HG03139 (cell line): ENCODE data around the gene ULK3.

Experiments used
- ATAC-seq: cut with Tn5 transposase; IDR thresholded peaks from one replicate; pipeline ENCODE4 v1.9.1; 2021; ENCODE audit not compliant: unreplicated experiment

Gene ULK3

GRCh38 chr15:74824976-74825375 is 18.0 kb downstream of the ULK3 start:
- no peak for ATAC-seq

- no peak for ATAC-seq
Observed at GRCh38 chr15:74823324-74823723, 19.6 kb downstream of the ULK3 start.

- ATAC-seq: no peak
Observed at GRCh38 chr15:74822233-74822632, 20.7 kb downstream of the ULK3 start.

- ATAC-seq: no peak
Observed at GRCh38 chr15:74821790-74822158, 21.2 kb downstream of the ULK3 start.

GRCh38 chr15:74821091-74821789 is 21.7 kb downstream of the ULK3 start:
- ATAC-seq: peak; percentile 65

GRCh38 chr15:74820056-74820455 is 22.9 kb downstream of the ULK3 start:
- no peak for ATAC-seq

GRCh38 chr15:74817370-74817737 is 25.6 kb downstream of the ULK3 start:
- no peak for ATAC-seq

- ATAC-seq: no peak
Observed at GRCh38 chr15:74816624-74817369, 26.2 kb downstream of the ULK3 start.

GRCh38 chr15:74815961-74816360 is 27.0 kb downstream of the ULK3 start:
- no peak for ATAC-seq

GRCh38 chr15:74815121-74815934 is 27.6 kb downstream of the ULK3 start:
- no peak for ATAC-seq

- no peak for ATAC-seq
Observed at GRCh38 chr15:74812533-74812932, 30.4 kb downstream of the ULK3 start, which contains the start of gene LMAN1L. TSS of gene LMAN1L (plus strand) at chr15:74812835. CDS start at chr15:74812855, 20 bp downstream.

- ATAC-seq: no peak
Observed at GRCh38 chr15:74809956-74810355, 33.0 kb downstream of the ULK3 start.

- ATAC-seq: no peak
Observed at GRCh38 chr15:74809242-74809641, 33.7 kb downstream of the ULK3 start.

GRCh38 chr15:74808840-74809229 is 34.1 kb downstream of the ULK3 start:
- no peak for ATAC-seq

GRCh38 chr15:74808078-74808839 is 34.7 kb downstream of the ULK3 start:
- no peak for ATAC-seq

- ATAC-seq: no peak
Observed at GRCh38 chr15:74807282-74807681, 35.7 kb downstream of the ULK3 start.

- no peak for ATAC-seq
Observed at GRCh38 chr15:74804935-74805334, 38.0 kb downstream of the ULK3 start.

GRCh38 chr15:74802862-74803447 is 40.0 kb downstream of the ULK3 start:
- ATAC-seq: no peak

- no peak for ATAC-seq
Observed at GRCh38 chr15:74802290-74802689, 40.7 kb downstream of the ULK3 start.

GRCh38 chr15:74801311-74801997 is 41.5 kb downstream of the ULK3 start:
- ATAC-seq: no peak
